ENCODE results near the gene CD84.
"Not testable (repeated sequence)": the region's sequence is repeated elsewhere in the genome, so short reads cannot be mapped to it uniquely, and the experiment has no call there.

The CD84 gene

GRCh38 chr1:160575112-160575664 is 4.1 kb downstream of the CD84 start:
- DNase-seq (ENCODE audit: low read depth in 2 of 2): no peak

GRCh38 chr1:160570840-160571239 is 8.5 kb downstream of the CD84 start:
- DNase-seq (ENCODE audit: low read depth in 2 of 2): no peak

- no peak for DNase-seq (ENCODE audit: low read depth in 2 of 2)
These were observed 9.5 kb downstream of the CD84 start for GRCh38 chr1:160569806-160570205.

- DNase-seq (ENCODE audit: low read depth in 2 of 2): peak in 1 of 2 donors; percentile 53
These were observed 11.2 kb downstream of the CD84 start for GRCh38 chr1:160567858-160568682.

DNA sequence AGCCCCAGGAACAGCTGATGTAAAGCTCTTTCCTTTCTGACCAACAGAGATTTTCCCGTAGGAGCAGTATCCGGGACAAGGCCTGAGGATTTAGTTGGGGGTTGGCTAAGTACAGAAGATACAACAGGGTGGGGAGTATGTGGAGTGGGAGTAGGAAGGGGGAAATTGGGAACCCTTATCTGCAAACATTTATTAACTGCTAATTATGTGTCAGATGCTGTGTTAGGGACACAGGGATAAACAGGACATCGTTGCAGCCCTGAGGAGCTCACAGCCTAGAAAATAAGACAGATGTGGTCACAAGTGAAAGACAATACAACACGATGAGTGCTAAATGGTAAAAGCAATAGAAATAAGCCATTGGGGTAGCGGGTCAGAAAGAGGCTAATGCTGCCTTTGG is 12.0 kb downstream of the CD84 start:
- no peak for DNase-seq (ENCODE audit: low read depth in 2 of 2)

GRCh38 chr1:160565564-160565963 is 13.7 kb downstream of the CD84 start:
- no peak for DNase-seq (ENCODE audit: low read depth in 2 of 2)

DNA sequence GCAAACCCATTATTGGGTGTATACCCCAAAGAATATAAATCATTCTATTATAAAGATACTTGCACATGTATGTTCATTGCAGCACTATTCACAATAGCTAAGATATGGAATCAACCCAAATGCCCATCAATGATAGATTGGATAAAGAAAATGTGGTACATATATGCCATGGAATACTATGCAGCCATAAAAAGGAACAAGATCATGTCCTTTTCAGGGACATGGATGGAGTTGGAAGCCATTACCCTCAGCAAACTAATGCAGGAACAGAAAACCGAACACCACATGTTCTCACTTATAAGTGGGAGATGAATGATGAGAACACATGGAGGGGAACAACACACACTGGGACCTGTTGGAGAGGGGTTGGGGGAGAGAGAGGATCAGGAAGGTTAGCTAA is 16.1 kb downstream of the CD84 start:
- not testable (repeated sequence) for DNase-seq (ENCODE audit: low read depth in 2 of 2)

DNA sequence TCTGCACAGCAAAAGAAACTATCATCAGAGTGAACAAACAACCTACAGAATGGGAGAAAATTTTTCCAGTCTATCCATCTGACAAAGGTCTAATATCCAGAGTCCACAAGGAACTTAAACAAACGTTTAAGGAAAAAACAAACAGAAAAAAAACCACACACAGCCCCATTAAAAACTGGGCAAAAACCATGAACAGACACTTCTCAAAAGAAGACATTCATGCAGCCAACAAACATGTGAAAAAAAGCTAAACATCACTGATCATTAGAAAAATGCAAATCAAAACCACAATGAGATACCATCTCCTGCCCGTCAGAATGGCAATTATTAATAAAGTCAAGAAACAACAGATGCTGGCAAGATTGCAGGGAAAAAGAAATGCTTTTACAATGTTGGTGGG is 16.6 kb downstream of the CD84 start:
- not testable (repeated sequence) for DNase-seq (ENCODE audit: low read depth in 2 of 2)

DNA sequence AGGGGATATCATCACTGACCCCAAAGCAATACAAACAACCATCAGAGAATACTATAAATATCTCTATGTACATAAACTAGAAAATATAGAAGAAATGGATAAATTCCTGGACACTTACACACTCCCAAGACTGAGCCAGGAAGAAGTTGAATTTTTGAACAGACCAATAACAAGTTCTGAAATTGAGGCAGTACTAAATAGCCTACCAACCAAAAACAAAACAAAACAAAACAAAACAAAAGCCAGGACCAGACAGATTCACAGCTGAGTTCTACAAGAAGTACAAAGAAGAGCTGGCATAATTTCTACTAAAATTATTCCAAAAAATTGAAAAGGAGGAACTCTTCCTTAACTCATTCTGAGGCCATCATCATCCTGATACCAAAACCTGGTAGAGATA is 18.5 kb downstream of the CD84 start:
- DNase-seq (ENCODE audit: low read depth in 2 of 2): no peak

DNA sequence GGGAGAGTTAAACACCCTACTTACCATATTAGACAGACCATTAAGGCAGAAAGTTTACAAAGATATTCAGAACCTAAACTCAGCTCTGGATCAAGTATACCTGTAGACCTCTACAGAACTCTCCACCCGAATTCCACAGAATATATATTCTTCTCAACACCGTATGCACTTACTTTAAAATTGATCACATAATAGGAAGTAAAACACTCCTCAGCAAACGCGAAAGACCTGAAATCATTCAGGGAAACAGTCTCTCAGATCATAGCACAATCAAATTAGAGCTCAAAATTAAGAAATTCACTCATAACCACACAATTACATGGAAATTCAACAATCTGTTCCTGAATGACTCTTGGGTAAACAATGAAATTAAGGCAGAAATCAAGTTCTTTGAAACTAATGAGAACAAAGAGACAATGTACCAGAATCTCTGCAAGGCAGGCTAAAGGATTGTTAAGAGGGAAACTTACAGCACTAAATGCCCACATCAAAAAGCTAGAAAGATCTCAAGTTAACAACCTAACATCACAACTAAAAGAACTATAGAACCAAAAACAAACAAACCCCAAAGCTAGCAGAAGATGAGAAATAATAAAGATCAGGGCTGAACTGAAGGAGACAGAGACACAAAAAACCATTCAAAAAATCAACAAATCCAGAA is 19.1 kb downstream of the CD84 start:
- no peak for DNase-seq (ENCODE audit: low read depth in 2 of 2)

DNA sequence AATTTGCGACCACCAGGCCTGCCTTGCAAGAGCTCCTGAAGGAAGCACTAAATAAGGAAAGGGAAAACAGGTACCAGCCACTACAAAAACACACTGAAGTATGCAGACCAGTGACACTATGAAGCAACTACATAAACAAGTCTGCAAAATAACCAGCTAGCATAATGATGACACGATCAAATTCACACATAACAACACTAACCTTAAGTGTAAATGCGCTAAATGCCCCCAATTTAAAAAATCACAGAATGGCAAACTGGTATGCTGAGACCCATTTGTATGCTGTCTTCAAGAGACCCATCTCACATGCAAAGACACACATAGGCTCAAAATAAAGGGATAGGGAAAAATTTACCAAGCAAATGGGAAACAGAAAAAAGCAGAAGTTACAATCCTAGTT is 19.9 kb downstream of the CD84 start:
- not testable (repeated sequence) for DNase-seq (ENCODE audit: low read depth in 2 of 2)

- DNase-seq (ENCODE audit: low read depth in 2 of 2): no peak
These were observed 20.5 kb downstream of the CD84 start for GRCh38 chr1:160558660-160559380.

DNA sequence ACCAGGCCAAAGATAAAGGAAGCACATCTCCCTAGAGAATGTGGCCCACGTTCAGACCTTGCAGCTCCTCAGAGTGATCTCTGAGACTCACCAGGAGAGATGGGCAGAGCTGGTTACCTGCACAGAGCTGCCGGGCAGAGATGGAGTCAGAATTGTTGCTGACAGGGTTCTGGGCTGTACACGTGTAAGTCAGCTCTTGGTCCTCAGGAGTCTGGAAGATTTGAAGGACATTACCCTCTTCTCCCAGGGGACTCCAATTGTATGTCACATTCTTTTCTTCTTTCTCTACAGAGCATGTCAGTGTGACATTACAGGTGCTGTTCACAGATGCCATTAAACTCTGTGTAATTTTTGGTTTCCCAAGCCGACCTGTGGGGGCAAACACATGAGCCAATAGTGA is 25.5 kb downstream of the CD84 start:
- DNase-seq (ENCODE audit: low read depth in 2 of 2): no peak

DNA sequence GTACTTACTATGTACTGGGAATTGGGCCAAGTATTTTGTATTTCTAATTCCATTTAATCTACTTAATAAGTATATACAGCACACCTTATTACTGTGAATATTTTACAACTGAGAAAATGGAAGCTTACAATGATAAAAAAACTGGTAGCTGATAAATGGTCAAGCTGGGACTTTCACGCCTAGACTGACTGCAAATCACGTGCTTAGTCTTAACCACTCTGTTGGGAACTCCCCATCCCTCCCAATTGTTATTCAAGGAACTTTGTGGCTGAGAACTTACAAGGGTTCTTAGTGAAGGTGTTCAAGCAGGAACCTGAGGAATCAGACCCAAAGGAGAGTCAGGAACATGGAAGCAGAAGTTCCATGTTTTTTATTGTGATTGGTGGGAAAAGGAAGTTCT is 26.9 kb downstream of the CD84 start:
- DNase-seq (ENCODE audit: low read depth in 2 of 2): no peak

GRCh38 chr1:160550572-160551034 is 28.7 kb downstream of the CD84 start:
- DNase-seq (ENCODE audit: low read depth in 2 of 2): peak in 1 of 2 donors; percentile 43

DNA sequence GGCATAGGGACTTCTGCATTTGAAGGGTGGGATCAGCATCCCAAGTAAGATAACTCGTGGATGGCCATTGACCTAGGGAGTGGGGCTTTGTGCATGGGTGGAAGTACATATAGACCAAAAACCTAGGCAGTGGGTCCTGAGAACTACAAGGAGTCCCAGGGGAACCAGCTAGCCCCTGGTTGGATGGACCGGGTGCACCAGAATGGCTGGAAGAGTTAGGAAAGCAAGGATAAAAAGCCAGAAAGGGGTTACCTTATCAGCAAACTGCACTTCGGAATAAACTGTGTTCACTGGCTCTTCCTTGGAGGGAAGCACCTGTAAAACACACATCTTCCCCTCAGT is 29.7 kb downstream of the CD84 start:
- no peak for DNase-seq (ENCODE audit: low read depth in 2 of 2)

DNA sequence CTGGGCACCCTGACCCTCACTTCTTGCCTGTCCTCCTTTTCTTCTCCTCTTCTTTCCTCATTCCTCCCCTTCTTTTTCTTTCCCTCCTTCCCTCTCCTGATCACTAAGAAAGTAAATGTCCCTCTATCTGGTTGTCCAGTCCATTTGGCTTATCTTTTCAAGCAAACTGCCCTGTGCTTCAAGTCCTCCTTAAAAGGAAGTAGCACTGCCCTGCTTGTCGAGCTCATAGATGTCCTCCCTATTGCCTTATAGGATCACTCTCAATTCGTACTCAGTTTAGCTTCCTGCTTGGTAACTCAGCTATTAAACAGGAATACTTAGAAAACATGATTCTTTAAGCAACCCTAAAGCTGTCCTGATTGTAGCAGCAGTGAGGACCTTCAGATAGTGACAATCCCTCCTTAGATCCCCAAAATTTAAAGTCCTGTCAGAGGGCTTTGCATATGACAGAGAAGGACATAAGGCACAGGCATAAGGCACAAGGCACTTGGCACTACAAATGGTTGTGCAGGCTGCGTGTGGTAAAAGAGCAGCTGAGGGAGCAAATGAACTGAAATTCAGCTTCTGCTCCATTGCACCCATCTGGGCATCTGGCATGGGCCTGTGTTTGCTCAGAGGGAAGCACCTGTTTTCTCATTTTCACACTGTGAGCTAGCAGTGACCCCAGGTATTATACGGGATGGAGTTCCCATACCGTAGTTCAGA is 30.2 kb downstream of the CD84 start:
- DNase-seq (ENCODE audit: low read depth in 2 of 2): no peak

DNA sequence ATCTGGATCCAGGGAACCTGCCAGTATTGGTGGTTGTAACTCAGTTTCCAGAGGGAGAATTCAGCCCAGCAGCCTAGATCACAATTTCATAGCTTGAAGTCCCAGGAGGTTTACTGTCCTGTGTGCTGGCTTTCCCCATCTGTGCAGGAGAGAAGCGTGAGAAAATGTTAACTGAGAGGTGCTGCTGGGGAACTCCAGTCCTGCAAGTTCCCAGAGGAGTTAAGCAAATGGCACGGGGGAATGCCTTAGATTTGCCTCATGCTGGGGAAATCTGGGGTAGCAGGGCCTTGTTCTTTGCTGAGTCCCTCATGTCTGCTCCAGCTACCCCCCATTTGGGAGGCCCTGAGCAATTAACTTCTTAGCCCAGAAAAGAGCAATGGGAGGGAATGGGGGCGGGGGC is 31.1 kb downstream of the CD84 start:
- no peak for DNase-seq (ENCODE audit: low read depth in 2 of 2)

GRCh38 chr1:160547422-160547821 is 31.9 kb downstream of the CD84 start:
- no peak for DNase-seq (ENCODE audit: low read depth in 2 of 2)

DNA sequence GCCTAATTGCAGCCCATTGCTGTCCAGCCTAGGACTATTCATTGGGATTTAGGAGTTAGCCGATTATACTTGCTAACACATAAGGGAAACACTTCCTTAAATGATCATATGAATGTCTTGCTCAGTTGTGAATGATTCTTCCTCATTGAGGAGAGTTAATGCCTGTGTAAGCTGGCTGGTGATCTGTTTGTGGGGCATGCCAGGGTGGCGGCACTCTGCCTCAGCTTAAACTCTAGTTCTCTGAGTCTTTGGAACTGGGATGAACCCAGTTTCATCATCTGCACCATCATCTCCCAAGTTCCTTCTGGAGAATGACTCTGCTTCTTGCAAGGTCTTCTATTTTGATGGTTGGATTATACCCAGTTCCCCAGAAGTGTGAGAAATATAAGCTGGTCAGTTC is 32.4 kb downstream of the CD84 start:
- no peak for DNase-seq (ENCODE audit: low read depth in 2 of 2)

DNA sequence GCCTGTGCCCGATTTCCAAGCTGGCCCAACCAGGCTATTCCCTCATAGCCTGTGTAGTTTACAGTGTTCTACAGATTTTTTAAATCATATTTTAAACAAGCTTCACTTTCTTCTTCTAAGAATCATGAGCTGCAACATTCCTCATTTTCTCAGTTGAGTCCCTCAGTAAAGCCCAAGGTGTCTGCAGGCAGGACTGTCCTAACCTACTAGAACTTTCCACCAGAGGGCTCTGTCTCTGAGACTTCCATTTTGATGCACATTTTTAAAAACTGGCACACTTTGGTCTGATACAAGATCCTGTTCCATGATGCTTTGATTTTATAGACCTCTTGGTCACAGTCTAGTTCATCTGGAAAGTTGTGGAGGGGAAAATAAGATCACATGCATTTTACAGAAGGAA is 34.6 kb downstream of the CD84 start:
- no peak for DNase-seq (ENCODE audit: low read depth in 2 of 2)
